Right atrium auricular region (tissue), 2 donors: Measurements from ENCODE around the gene EXOC3. TPM values are rescaled to one million over a fixed set of nuclear protein-coding genes. Genes with fewer than 3 reads are reported as not detected.
A peak's percentile ranks its signal among the peaks of the same experiment; 100 is the strongest.

Experiments
- DNase-seq: peaks from one replicate; pipeline ENCODE4 v3.0.0-alpha.2; 2019; ENCODE audit warnings: low spot score
- H3K27ac ChIP-seq, 2 donors: fragments of 200-600 bp; sonication (generic); 1 replicate in 1 of 2; 2 replicates in 1 of 2; pipeline ENCODE4 v1.5.1; 2016 to 2019
- H3K27me3 ChIP-seq, 2 donors: fragments of 200-600 bp; sonication (generic); one replicate each; pipeline versions ENCODE4 v1.5.1 to v1.6.0; 2017 to 2019
- H3K36me3 ChIP-seq: fragments of 200-600 bp; sonication (generic); one replicate; pipeline ENCODE4 v1.5.1; 2016
- H3K4me1 ChIP-seq, 2 donors: fragments of 200-600 bp; sonication (generic); one replicate each; pipeline versions ENCODE4 v1.5.1 to v1.6.0; 2017 to 2019
- H3K4me3 ChIP-seq, 2 donors: fragments of 200-600 bp; sonication (generic); 1 replicate in 1 of 2; 2 replicates in 1 of 2; pipeline ENCODE4 v1.5.1; 2017 to 2019; ENCODE audit warnings: mild to moderate bottlenecking in 1 of 2, moderate library complexity in 1 of 2
- H3K9me3 ChIP-seq, 2 donors: fragments of 200-600 bp; sonication (generic); one replicate each; pipeline ENCODE4 v1.5.1; 2019
- CTCF ChIP-seq, 2 donors: fragments of 200-600 bp; sonication (generic); IDR thresholded peaks; one replicate each; pipeline ENCODE4 v1.5.1; 2019; ENCODE audit warnings: antibody characterized with exemption in 2 of 2
- total RNA-seq, 2 donors: library from RNA; depleted of rRNA; stranded (reverse); fragments of >200 nt; gene quantifications; one replicate each; pipeline ENCODE4 v1.1.0, GENCODE V29; 2016

EXOC3 gene
- total RNA-seq, 2 donors from 2014 or later: 34.7 to 40.7 TPM

GRCh38 chr5:428219-428618, 14.8 kb upstream of the EXOC3 start:
- Histone ChIP-seq H3K4me3 (no peak overlapping the region), H3K9me3 (no peaks in the 10 kb centered on the region), H3K27ac (no peak overlapping the region), H3K36me3 (no peaks in the 10 kb centered on the region), H3K27me3 (no peaks in the 10 kb centered on the region), H3K4me1 (peaks cover 0 to 7% of the 10 kb centered on the region in 2 donors)
- no peak for DNase-seq
- no peak for TF ChIP-seq CTCF (IDR thresholded peaks at IDR 0.05)

GRCh38 chr5:428754-429452, 14.1 kb upstream of the EXOC3 start:
- DNase-seq: no peak
- H3K4me1 ChIP-seq: peaks cover 0 to 7% of the 10 kb centered on the region in 2 donors
- H3K27ac ChIP-seq: no peak overlapping the region
- no peaks in the 10 kb centered on the region for H3K9me3 ChIP-seq
- H3K4me3 ChIP-seq: no peak overlapping the region
- no peak for TF ChIP-seq CTCF (IDR thresholded peaks at IDR 0.05)
- H3K27me3 ChIP-seq: no peaks in the 10 kb centered on the region
- H3K36me3 ChIP-seq: no peaks in the 10 kb centered on the region

- Histone ChIP-seq H3K4me1 (peaks cover 0 to 7% of the 10 kb centered on the region in 2 donors), H3K4me3 (no peak overlapping the region), H3K9me3 (no peaks in the 10 kb centered on the region), H3K36me3 (no peaks in the 10 kb centered on the region), H3K27me3 (no peaks in the 10 kb centered on the region), H3K27ac (no peak overlapping the region)
- no peak for DNase-seq
- TF ChIP-seq CTCF (IDR thresholded peaks at IDR 0.05): no peak
Measured at GRCh38 chr5:429453-430188, 13.4 kb upstream of the EXOC3 start.

- TF ChIP-seq CTCF (IDR thresholded peaks at IDR 0.05): no peak
Measured at GRCh38 chr5:430214-430925, 12.6 kb upstream of the EXOC3 start.

GRCh38 chr5:431001-431710, 11.8 kb upstream of the EXOC3 start:
- H3K36me3 ChIP-seq: no peaks in the 10 kb centered on the region
- H3K4me3 ChIP-seq: no peak overlapping the region
- H3K4me1 ChIP-seq: peaks cover 0 to 7% of the 10 kb centered on the region in 2 donors
- no peaks in the 10 kb centered on the region for H3K9me3 ChIP-seq
- H3K27me3 ChIP-seq: no peaks in the 10 kb centered on the region
- TF ChIP-seq CTCF (IDR thresholded peaks at IDR 0.05): peak; percentile 32 to 78
- no peak for DNase-seq
- no peak overlapping the region for H3K27ac ChIP-seq

More at GRCh38 chr5:430214-430925, 12.6 kb upstream of the EXOC3 start:
- Histone ChIP-seq H3K9me3 (no peaks in the 10 kb centered on the region), H3K36me3 (no peaks in the 10 kb centered on the region), H3K4me1 (peaks cover 0 to 7% of the 10 kb centered on the region in 2 donors), H3K4me3 (no peak overlapping the region), H3K27me3 (no peaks in the 10 kb centered on the region), H3K27ac (no peak overlapping the region)
- DNase-seq: no peak
